ENCODE data around the gene ANAPC5.
A peak's percentile ranks its signal among the peaks of the same experiment; 100 is the strongest.
"Not testable (repeated sequence)": the region's sequence is repeated elsewhere in the genome, so short reads cannot be mapped to it uniquely, and the experiment has no call there.

Gene ANAPC5

GRCh38 chr12:121351820-121352681 is at the start of gene ANAPC5:
Gene ANAPC5 (minus strand): TSS chr12:121352411. CDS start chr12:121352340, 71 bp downstream.
- peak; percentile 83 for FAIRE-seq

- no peak for FAIRE-seq
Observed at GRCh38 chr12:121400332-121401139, 48.3 kb upstream of the ANAPC5 start.

GRCh38 chr12:121399391-121400331 is 47.5 kb upstream of the ANAPC5 start, which contains the start of gene RNF34:
Gene RNF34 (plus strand): TSS chr12:121400118. CDS start chr12:121400213, 95 bp downstream.
- peak; percentile 85 for FAIRE-seq

- FAIRE-seq = no peak
Observed at GRCh38 chr12:121398355-121398754, 46.1 kb upstream of the ANAPC5 start.

GRCh38 chr12:121397521-121397920 is 45.3 kb upstream of the ANAPC5 start:
- FAIRE-seq = no peak

GRCh38 chr12:121392325-121392716 is 40.1 kb upstream of the ANAPC5 start:
- no peak for FAIRE-seq

GRCh38 chr12:121391619-121392324 is 39.6 kb upstream of the ANAPC5 start:
- no peak for FAIRE-seq

GRCh38 chr12:121390856-121391255 is 38.6 kb upstream of the ANAPC5 start:
- FAIRE-seq = no peak

- FAIRE-seq = no peak
Observed at GRCh38 chr12:121388421-121388981, 36.3 kb upstream of the ANAPC5 start.

- not testable (repeated sequence) for FAIRE-seq
Observed at GRCh38 chr12:121384891-121385290, 32.7 kb upstream of the ANAPC5 start.

- no peak for FAIRE-seq
Observed at GRCh38 chr12:121383601-121384021, 31.4 kb upstream of the ANAPC5 start.

- FAIRE-seq = no peak
Observed at GRCh38 chr12:121379945-121380344, 27.7 kb upstream of the ANAPC5 start.

- FAIRE-seq = no peak
Observed at GRCh38 chr12:121378736-121379135, 26.5 kb upstream of the ANAPC5 start.

GRCh38 chr12:121376754-121377697 is 24.8 kb upstream of the ANAPC5 start:
- FAIRE-seq = no peak

GRCh38 chr12:121374945-121375584 is 22.9 kb upstream of the ANAPC5 start:
- not testable (repeated sequence) for FAIRE-seq

GRCh38 chr12:121374336-121374735 is 22.1 kb upstream of the ANAPC5 start:
- not testable (repeated sequence) for FAIRE-seq

GRCh38 chr12:121373755-121374154 is 21.5 kb upstream of the ANAPC5 start:
- FAIRE-seq = no peak

GRCh38 chr12:121371404-121371803 is 19.2 kb upstream of the ANAPC5 start:
- no peak for FAIRE-seq

GRCh38 chr12:121366063-121366459 is 13.8 kb upstream of the ANAPC5 start:
- FAIRE-seq = no peak

Data from A204.1 (cell line).